ENCODE measurements around the gene MAP1LC3B.

The MAP1LC3B gene

DNA sequence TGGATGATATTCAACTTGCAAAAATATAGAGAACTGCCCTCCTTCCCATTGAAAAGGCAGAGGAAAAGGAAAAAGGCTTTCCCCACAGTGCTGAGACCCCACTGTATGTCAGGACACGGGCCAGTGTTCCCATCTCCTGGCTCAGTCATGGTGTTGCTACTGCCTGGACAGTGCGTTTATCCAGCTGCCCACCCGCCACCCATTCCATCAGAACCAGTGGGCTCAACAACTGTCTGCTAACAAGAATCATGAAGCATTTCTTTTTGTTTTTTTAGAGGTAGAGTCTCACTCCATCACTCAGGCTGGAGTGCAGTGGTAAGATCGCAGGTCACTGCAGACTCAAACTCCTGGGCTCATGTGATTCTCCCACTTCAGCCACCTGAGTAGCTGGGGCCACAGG lies 19.8 kb upstream of the MAP1LC3B start:
- TF ChIP-seq, protein P1, sequence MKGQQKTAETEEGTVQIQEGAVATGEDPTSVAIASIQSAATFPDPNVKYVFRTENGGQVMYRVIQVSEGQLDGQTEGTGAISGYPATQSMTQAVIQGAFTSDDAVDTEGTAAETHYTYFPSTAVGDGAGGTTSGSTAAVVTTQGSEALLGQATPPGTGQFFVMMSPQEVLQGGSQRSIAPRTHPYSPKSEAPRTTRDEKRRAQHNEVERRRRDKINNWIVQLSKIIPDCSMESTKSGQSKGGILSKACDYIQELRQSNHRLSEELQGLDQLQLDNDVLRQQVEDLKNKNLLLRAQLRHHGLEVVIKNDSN (IDR thresholded peaks at IDR 0.05), result no peak
- TF ChIP-seq TAF1 (IDR thresholded peaks at IDR 0.05; ENCODE audit: low read depth) (no peak), EP300 (IDR thresholded peaks at IDR 0.05; ENCODE audit: borderline replicate concordance) (no peak), NFIC (IDR thresholded peaks at IDR 0.05) (no peak), CREB1 (IDR thresholded peaks at IDR 0.05; ENCODE audit: low read depth) (no peak), YY1 (IDR thresholded peaks at IDR 0.05; ENCODE audit: low read depth) (no peak), TEAD4 (IDR thresholded peaks at IDR 0.05) (no peak), CEBPB (IDR thresholded peaks at IDR 0.05) (no peak), RAD21 (IDR thresholded peaks at IDR 0.05; ENCODE audit: low read depth) (no peak), FOXM1 (IDR thresholded peaks at IDR 0.05; ENCODE audit: borderline replicate concordance, low read depth) (no peak), TCF12 (IDR thresholded peaks at IDR 0.05; ENCODE audit: low read depth) (no peak), EGR1 (IDR thresholded peaks at IDR 0.05) (no peak), ZBTB7A (IDR thresholded peaks at IDR 0.05; ENCODE audit: low read depth) (no peak)
- TF ChIP-seq, protein P2, sequence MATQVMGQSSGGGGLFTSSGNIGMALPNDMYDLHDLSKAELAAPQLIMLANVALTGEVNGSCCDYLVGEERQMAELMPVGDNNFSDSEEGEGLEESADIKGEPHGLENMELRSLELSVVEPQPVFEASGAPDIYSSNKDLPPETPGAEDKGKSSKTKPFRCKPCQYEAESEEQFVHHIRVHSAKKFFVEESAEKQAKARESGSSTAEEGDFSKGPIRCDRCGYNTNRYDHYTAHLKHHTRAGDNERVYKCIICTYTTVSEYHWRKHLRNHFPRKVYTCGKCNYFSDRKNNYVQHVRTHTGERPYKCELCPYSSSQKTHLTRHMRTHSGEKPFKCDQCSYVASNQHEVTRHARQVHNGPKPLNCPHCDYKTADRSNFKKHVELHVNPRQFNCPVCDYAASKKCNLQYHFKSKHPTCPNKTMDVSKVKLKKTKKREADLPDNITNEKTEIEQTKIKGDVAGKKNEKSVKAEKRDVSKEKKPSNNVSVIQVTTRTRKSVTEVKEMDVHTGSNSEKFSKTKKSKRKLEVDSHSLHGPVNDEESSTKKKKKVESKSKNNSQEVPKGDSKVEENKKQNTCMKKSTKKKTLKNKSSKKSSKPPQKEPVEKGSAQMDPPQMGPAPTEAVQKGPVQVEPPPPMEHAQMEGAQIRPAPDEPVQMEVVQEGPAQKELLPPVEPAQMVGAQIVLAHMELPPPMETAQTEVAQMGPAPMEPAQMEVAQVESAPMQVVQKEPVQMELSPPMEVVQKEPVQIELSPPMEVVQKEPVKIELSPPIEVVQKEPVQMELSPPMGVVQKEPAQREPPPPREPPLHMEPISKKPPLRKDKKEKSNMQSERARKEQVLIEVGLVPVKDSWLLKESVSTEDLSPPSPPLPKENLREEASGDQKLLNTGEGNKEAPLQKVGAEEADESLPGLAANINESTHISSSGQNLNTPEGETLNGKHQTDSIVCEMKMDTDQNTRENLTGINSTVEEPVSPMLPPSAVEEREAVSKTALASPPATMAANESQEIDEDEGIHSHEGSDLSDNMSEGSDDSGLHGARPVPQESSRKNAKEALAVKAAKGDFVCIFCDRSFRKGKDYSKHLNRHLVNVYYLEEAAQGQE (IDR thresholded peaks at IDR 0.05; ENCODE audit: low read depth), result no peak
- TF ChIP-seq, protein P3, sequence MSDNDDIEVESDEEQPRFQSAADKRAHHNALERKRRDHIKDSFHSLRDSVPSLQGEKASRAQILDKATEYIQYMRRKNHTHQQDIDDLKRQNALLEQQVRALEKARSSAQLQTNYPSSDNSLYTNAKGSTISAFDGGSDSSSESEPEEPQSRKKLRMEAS (IDR thresholded peaks at IDR 0.05), result no peak

DNA sequence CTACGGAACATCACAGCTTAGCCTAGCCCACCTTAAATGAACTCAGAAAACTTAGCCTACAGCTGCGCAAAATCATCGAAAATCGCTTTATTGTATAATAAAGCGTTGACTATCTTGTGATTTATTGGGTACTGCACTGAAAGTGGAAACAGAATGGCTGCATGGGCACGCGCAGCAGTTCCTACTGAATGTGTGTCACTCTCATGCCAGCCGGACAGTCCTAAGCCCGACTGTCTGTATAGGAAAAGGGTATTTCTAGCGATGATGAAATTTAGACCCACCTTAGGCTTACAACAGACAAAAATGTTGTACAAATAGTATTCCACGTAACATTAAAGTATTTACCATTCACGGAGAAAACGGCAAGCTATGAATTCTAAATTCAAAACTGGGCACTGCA lies 17.8 kb upstream of the MAP1LC3B start:
- no peak for TF ChIP-seq CREB1 (IDR thresholded peaks at IDR 0.05; ENCODE audit: low read depth)
- no peak for TF ChIP-seq FOXM1 (IDR thresholded peaks at IDR 0.05; ENCODE audit: borderline replicate concordance, low read depth)
- no peak for TF ChIP-seq RAD21 (IDR thresholded peaks at IDR 0.05; ENCODE audit: low read depth)
- no peak for TF ChIP-seq NFIC (IDR thresholded peaks at IDR 0.05)
- TF ChIP-seq, protein P1 (IDR thresholded peaks at IDR 0.05), result no peak
- TF ChIP-seq, protein P2 (IDR thresholded peaks at IDR 0.05; ENCODE audit: low read depth), result no peak
- TF ChIP-seq TAF1 (IDR thresholded peaks at IDR 0.05; ENCODE audit: low read depth), result no peak
- no peak for TF ChIP-seq YY1 (IDR thresholded peaks at IDR 0.05; ENCODE audit: low read depth)
- no peak for TF ChIP-seq EGR1 (IDR thresholded peaks at IDR 0.05)
- TF ChIP-seq, protein P3 (IDR thresholded peaks at IDR 0.05), result no peak
- no peak for TF ChIP-seq TCF12 (IDR thresholded peaks at IDR 0.05; ENCODE audit: low read depth)
- no peak for TF ChIP-seq ZBTB7A (IDR thresholded peaks at IDR 0.05; ENCODE audit: low read depth)
- no peak for TF ChIP-seq TEAD4 (IDR thresholded peaks at IDR 0.05)
- TF ChIP-seq CEBPB (IDR thresholded peaks at IDR 0.05), result no peak
- TF ChIP-seq EP300 (IDR thresholded peaks at IDR 0.05; ENCODE audit: borderline replicate concordance), result no peak

DNA sequence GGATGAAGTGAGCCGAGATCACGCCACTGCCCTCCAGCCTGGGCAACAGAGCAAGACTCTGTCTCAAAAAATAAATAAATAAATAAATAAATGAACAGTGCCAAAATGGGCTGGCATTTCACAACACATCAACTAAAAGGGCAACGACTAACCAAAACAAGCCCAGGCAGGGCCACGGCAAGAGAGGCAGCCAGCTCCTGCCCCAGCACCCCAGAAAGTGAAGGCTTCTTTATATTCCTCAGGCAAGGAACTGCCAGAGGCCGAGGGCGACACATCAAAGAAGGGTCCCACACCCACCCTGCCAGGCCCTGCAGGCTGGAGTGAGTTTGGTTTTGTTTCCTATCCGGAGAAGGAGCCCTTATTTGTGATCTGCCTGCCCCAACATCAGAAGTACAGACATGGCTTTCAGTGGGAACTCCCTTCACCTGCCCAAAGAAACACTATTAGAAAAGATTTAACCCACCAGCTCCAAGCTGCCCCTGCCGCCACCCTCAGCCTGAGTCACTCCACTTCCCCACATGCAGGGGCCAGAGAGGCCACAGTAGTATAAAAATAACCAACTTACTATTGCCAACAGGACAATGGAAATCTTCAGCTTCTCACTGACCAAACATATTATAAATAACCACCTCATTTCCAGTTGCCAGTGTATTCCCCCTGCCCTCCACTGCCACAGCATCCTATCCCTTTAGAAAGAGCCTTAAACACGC lies 16.6 kb upstream of the MAP1LC3B start:
- TF ChIP-seq RAD21 (IDR thresholded peaks at IDR 0.05; ENCODE audit: low read depth), result no peak
- TF ChIP-seq YY1 (IDR thresholded peaks at IDR 0.05; ENCODE audit: low read depth), result no peak
- no peak for TF ChIP-seq FOXM1 (IDR thresholded peaks at IDR 0.05; ENCODE audit: borderline replicate concordance, low read depth)
- TF ChIP-seq ZBTB7A (IDR thresholded peaks at IDR 0.05; ENCODE audit: low read depth), result no peak

DNA sequence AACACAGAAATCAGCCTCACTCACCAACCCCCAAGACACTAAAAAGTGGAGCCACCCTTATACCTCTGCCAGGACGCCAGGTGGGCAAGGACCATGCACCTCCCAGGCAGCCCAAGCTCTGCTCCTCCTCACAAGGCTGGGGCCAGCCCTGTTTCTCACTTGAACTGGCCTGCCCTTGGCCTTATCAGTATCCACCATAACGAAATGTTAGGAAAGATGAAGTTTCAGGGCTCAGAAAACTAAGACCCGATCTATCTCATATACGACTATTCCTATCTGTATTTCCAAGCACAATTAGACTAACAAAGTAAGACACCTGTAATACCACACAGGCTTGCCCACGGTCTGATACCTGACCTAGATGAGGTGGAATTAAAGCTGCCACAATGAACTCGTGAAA lies 15.5 kb upstream of the MAP1LC3B start:
- TF ChIP-seq RAD21 (IDR thresholded peaks at IDR 0.05; ENCODE audit: low read depth), result no peak
- TF ChIP-seq TEAD4 (IDR thresholded peaks at IDR 0.05), result no peak
- no peak for TF ChIP-seq YY1 (IDR thresholded peaks at IDR 0.05; ENCODE audit: low read depth)
- TF ChIP-seq ZBTB7A (IDR thresholded peaks at IDR 0.05; ENCODE audit: low read depth), result no peak
- TF ChIP-seq CEBPB (IDR thresholded peaks at IDR 0.05), result no peak
- no peak for TF ChIP-seq FOXM1 (IDR thresholded peaks at IDR 0.05; ENCODE audit: borderline replicate concordance, low read depth)
- TF ChIP-seq NFIC (IDR thresholded peaks at IDR 0.05), result no peak
- no peak for TF ChIP-seq TCF12 (IDR thresholded peaks at IDR 0.05; ENCODE audit: low read depth)
- TF ChIP-seq, protein P2 (IDR thresholded peaks at IDR 0.05; ENCODE audit: low read depth), result no peak
- no peak for TF ChIP-seq CREB1 (IDR thresholded peaks at IDR 0.05; ENCODE audit: low read depth)
- TF ChIP-seq EP300 (IDR thresholded peaks at IDR 0.05; ENCODE audit: borderline replicate concordance), result no peak
- no peak for TF ChIP-seq TAF1 (IDR thresholded peaks at IDR 0.05; ENCODE audit: low read depth)
- TF ChIP-seq, protein P3 (IDR thresholded peaks at IDR 0.05), result no peak
- TF ChIP-seq EGR1 (IDR thresholded peaks at IDR 0.05), result no peak
- TF ChIP-seq, protein P1 (IDR thresholded peaks at IDR 0.05), result no peak

All from Ishikawa (cell line).